Activated CD8-positive, alpha-beta memory T cell treated with anti-CD3 and anti-CD28 coated beads for 48 hours (primary cell): Measurements from ENCODE around the gene STRADA.

Source experiments
- DNase-seq, 3 experiments: peaks; one replicate each; pipeline ENCODE4 v3.0.0-alpha.2; 2020; ENCODE audit warnings: low read depth in 2 of 3, low spot score in 2 of 3

STRADA gene

DNA sequence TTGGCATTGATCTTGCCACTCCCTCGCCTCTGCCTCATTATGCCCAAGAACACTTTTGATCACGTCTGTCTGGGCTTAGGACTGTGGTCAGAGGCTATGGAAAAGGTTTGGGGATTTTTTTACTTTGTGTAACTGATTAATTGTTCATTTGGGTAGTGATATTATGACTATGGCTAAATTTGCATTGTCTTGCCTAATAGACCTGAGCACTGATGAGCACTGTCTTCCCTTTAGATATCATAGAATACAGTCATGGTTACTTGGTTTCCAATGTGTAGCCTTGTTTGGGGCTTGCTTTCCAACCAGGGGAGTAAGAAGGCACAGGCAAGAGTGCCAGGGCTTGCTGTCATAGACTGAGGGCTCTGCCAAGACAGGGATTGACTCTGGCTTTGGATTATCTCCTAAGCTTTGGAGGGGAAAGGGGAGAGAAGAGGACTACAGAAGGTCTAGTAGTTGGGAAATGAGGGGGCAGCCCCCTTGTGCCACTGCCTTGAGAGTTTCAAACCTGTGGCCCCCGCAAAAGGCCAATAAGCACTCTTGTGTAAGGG, 55.4 kb downstream of the STRADA start:
- DNase-seq: no peak

DNA sequence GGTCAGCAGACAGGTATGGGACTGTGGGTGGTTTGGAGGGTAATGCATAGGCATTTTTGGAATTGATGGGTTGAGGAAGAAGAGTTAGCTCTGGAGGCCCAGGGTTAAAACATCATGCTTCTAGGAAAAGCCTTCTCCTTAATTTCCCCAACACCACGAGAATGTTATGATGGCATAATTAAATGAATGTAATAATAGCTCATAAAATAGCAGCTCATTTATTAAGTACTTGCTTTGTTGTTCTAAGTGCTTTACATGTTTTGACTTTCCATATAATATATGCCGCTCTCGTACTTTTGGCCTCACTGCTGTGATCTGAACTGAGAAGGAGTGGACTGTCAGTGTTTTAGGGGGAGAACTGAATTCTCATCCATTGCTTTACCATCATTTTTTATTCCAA, 56.0 kb downstream of the STRADA start:
- no peak for DNase-seq

DNA sequence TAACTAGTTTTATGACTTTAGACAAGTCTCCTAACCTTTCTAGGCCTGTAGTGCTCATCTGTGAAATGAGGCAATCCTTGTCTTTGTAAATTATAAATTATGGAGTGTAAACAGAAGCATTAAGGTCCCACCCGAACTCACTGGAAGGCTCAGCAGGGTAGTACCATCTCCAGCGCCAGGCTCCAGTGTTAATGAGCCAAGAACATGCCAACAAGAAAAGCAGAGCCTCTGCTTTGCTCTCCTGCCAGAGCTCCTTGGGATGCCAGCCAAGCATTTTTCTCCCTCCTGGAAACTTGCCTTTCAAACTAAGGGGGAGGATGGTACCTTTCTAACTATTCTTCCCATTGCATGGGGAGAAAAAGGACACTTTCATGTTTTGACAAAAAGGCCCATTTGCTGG, 56.6 kb downstream of the STRADA start:
- no peak for DNase-seq

DNA sequence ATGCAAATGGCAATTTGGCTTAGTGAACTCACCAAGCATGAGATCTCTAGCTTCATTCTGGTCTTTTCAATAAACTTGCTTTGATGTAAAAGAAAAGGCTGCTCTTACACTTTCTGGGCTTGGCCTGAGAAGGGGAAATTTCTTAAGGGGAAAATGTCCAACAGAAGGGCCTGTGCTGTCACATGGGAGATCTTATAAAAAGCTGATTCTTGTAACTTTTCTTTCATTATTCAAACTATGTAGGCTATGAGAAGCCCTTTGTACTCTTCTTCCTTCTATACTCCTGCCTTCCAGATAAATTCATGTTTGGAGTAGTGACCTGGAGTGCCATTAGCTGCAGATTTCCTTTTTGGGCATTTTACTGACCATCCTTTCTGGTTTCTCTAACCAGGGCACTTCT, 58.6 kb downstream of the STRADA start:
- no peak for DNase-seq

DNA sequence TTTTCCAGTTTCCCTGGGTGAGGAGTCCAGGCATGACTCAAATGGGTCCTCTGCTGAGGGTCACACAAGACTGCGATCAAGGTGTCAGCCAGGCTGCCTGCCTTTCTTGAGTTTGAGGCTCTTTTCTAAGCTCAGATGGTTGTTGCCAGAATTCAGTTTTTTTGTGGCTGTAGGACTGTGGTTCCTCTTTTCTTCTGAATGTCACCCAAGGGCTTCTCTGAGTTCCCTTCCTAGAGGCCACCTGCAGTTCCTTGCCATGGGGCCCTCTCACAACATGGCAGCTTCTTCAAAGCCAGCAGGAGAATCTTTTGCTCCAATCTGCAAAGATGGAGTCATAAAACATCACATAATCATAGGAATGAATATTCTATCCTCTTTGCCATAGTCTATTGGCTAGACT, 59.2 kb downstream of the STRADA start:
- DNase-seq: no peak

DNA sequence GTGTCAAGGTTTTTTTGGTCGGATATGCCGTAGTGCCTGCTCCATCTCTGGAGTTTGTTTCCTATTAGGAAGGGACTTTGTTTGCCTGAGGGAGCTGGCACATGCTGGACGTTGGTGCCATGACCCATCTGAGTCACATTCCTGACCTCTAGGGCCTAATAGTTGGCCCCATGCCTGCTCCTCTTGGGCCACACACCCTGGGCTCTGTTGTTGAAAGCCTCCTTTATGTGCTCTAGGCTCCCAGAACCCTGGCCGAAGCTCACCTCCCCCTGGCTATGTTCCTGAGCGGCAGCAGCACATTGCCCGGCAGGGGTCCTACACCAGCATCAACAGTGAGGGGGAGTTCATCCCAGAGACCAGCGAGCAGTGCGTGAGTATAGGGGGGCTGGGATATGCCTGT, 60.1 kb downstream of the STRADA start:
- no peak for DNase-seq

DNA sequence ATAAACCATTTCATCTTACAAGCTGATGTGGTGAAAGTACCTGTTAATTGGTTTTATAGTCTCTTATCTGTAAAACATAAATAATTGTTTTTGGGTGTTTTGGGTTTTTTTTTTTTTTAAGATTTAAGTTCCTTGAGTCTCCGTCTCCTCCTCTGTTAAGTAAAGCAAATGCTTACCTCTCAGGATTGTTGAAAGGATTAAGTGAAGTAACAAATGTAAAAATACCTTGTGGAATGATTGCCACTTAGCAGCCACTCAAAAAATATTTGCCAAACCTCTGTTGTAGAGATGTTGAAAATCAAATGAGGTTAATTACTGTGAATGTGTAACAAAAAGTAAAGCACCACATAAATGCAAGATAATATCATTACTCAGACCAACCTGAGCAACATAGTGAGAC, 60.9 kb downstream of the STRADA start:
- DNase-seq: no peak

DNA sequence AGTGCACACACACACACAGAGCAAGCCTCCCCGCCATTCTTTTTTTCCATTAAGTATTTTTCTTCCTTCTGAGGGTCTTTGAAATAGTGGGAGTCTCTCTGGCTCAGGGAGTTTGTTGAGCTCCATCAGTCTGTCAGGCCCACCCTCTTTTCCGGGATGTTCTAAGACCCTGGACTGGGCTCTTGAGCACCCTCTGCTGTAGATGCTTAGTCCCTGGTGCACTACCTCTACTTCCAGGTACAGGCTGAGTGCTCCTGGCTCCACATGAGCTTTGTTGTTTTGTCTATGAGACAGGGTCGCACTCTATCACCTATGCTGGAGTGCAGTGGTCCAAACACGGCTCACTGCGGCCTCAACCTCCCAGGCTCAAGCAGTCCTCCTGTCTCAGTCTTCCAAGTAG, 62.4 kb downstream of the STRADA start:
- DNase-seq: no peak

DNA sequence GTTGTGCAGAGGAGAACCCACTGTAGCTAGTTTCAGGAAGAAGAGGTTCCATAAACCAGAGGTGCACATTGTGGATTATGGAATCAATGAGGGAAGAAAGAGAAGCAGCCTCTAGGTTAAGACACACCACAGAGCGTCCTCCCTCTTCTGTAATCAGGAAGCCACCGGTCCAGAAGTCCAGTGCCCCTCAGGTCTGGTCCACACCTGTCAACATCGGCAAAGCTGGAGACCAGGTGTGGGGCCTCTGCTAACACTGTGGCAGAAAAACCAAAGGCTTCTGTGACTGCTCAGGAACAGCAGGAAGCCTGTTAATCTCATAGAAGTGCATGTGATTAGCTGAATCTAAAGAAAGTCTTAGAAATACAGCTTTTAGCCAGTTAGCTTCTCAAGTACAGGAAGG, 65.0 kb downstream of the STRADA start:
- no peak for DNase-seq

DNA sequence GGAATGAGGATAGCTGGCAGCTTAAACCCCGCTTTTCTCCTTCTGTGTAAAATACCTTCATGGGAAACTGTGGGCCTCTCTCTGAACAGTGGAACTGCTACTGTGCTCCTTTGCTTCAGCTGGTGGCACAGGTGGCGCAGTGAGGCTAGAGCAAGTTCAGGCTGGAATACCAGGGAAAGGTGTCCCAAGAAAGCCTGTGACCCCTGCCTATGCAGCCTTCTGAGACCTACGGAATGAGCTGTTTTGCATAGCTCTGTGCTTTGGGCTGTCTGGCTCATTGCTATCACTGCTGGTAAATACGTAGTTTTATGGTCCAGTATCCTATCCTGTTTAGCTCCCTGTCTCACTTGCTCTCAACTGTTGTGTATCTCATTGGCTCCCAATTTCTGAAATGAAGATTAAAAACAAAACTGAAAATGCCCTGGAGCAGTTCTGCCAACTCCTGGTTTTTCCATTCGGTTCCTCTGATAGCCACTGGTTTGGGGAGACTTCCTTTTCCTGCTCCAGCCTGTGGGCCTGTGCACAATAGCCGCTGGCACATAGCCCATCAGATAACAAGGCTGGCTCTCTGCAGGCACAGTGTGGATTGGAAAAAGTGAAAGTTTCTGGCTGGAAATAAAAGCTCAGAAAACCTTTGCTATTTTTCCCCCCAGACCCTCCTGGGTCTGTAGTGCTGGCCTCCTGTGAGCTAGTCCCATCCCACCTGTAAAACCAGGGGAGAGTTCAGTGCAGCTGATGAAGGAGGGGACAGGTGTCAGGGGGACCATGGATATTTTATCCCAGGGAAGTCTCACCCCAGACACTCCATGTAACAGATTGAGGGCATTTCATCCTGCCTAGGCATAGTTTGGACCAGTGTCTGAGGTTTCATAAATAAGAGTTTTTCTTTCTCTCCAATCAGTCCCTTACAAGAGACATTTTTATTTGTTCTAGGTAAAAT, 65.7 kb downstream of the STRADA start:
- no peak for DNase-seq

DNA sequence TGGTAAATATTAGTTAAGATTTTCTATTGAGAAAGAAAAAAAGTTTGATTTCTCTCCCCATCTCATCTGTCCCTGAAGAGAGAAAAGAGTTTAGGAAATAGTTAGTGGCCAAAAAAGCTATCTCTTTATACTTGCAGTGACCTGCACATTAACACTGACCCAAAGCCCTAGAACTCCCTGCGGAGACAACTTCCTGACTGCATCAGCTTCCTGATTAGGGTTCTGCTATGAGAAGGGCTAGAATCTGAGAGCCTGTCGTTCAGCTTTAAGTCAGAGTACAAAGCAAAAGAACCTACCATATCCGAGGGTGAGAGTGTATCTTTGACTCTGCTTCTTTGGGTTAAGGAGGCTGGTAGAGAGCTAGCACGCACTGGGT, 66.4 kb downstream of the STRADA start:
- no peak for DNase-seq

DNA sequence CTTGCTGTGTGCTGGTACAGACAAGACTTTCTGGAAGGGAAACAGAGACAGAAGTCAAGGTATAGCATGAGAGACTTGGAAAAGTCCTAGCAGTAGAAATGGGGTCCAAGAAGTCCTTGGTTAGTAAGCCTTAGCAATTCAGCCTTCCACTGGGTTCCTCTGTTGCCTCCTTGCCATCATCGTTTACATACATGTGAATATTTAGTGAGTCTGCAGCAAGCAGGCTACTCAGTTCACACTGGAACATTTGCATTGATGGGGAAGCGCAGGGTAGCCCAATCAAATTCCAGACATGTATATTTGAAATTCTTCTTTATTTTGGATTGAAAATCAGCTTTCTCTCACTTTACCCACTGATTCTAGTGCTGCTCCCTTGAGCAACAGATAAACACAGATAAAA, 68.7 kb downstream of the STRADA start:
- DNase-seq: no peak

DNA sequence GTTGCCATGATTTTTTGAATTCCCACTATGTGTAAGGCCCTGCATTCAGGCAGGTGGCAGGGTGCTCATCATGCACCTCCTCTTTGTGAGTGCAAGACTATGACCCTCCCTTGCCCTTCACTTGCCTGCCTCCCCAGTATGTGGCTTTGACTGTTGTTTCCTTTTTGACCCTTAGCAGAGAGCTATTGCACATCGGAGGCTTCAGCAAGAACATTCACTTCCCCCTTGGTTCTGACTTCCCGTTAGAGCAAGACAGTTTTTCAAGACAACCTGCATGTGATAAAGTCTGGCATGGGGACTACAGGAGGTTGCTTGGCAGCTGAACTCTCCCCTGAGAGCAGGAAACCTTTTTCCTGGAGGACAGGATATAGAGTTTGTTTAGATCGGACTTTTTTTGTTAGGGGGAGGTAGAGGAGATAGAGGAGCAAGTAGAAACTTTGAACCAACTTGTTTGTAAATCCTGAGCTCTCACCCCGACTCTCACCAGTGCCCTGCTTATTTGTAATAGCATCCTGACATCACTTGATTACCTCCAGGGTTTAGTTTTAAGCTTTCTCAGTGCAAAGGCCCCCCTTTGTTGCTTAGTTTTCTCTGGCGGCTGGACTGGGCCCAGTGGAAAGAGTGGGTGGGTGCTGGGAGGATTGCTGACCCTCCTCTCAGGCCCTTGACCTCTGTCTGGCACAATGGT, 75.9 kb downstream of the STRADA start:
- DNase-seq: no peak

DNA sequence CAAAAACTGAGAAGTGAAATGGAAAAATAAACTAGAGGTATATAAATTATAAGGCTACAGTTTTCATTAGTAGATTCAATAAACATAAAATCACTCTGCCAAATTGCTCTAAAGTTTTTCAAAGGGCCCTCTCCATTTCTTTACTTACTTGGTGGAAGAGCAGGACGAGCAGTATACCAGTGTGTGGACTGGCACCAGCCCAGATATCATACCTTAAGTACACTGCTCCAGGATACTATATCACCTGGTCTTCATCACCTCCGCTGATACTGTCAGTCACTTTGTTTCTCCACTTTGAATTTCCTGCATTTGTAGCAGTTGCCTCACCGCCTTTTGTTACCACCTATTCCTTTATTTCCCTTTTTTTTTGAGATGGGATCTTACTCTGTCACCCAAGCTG, 81.7 kb downstream of the STRADA start:
- DNase-seq: no peak

DNA sequence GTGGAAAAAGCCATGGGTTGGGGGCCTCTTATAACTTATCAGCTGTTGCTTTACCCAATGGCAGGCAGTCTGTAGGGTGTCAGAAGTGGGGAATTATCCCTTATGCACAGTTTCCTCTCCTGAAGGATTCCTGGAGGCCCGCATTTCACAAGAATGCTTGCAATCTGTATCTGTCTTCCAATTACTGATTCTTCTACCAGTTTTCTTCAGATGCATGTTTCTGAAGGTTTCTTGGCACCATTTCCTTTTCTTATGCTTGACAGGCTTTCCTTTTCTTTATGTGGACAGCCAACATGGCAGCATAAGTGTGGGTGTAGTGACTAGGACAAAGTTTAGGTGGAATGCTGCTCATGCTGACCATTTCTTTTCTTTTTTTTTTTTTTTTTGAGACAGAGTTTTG, 83.2 kb downstream of the STRADA start:
- no peak for DNase-seq

DNA sequence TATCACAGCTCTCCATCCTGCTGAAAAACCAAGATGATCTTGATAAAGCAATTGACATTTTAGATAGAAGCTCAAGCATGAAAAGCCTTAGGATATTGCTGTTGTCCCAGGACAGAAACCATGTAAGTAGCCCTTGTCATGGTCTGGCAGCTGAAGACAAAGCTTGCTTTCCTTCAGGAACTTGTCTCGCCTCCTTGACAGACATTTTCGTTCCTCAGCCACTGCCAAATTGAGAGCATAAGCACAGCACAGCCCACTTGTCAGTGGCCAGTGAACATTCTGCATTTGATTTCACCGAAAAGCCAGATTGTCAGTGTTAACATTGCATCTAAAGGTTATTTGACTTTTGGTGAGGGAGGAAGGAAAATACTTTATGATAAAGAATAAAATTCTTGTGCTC, 83.8 kb downstream of the STRADA start:
- no peak for DNase-seq

DNA sequence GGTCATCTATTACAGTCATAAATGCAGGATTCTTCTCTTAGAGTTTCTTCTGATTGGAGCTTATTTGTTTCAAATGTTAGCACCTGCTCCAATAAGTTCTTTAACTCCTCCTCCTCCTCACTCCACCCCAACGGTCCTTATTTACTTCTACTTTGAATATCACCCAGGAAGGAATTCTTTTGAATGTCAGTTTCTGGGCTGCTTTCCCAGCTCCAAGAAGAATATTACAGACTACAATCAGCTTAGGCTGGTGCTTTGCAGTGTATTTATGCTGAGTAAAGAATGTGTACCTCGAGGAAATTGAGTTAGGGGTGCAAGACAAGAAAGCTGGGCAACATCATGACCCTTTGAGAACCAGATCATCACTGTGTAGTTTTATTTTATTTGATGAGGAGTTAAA, 88.5 kb downstream of the STRADA start:
- no peak for DNase-seq
